Measurements from ENCODE around the gene CARF. TPM values are rescaled to one million over a fixed set of nuclear protein-coding genes. Genes with fewer than 3 reads are reported as not detected.
"Not testable (repeated sequence)": the region's sequence is repeated elsewhere in the genome, so short reads cannot be mapped to it uniquely, and the experiment has no call there.

Gene CARF
- total RNA-seq, 1 experiment from 2014 or later = 4.2 TPM

- ChIA-PET RAD21 (ENCODE audit: low non-redundant PET in 1 of 2, low total read pairs in 2 of 2, uncharacterized antibody in 2 of 2, unreplicated experiment in 2 of 2) (no interaction called here), POLR2A (no interaction called here), CTCF (no interaction called here)
- no peaks in the 10 kb centered on the region for H4K20me1 ChIP-seq (ENCODE audit: insufficient read depth)
- no peaks in the 10 kb centered on the region for H3K27me3 ChIP-seq (ENCODE audit: insufficient read depth, low read length)
- H3K36me3 ChIP-seq (ENCODE audit: control insufficient read depth in 1 of 2, insufficient read depth in 2 of 2, low read length in 2 of 2) = peaks cover 5 to 18% of the 10 kb centered on the region in 2 experiments
- H3K9me2 ChIP-seq (ENCODE audit: insufficient read depth) = no peaks in the 10 kb centered on the region
- H3K79me2 ChIP-seq (ENCODE audit: insufficient read depth, low read length) = peaks cover 71% of the 10 kb centered on the region
- intact Hi-C loops (cut with micrococcal nuclease) = loop anchor here (2.0 kb wide), 1 partner anchor 329 kb away; the partner anchor contains the start of gene CYP20A1
- DNase-seq (ENCODE audit: low read depth, low spot score) (no peak), ATAC-seq (no peak)
- peak overlapping the region; percentile 90 to 94; a peak in 3 of 4 replicates for H3K4me3 ChIP-seq (replicated peaks in 1 of 2; ENCODE audit: low read depth in 1 of 2, low read length in 2 of 2)
- no peak overlapping the region for H3K9ac ChIP-seq (ENCODE audit: low read length)
- H3K4me2 ChIP-seq (ENCODE audit: low read length) = peak overlapping the region; percentile 83
- H3K27ac ChIP-seq (ENCODE audit: low read depth, low read length) = no peak overlapping the region
- BruUV-seq (replicated peaks) = no TSS peak
- no peak overlapping the region for H2AFZ ChIP-seq (ENCODE audit: low read depth, low read length, poor library complexity, severe bottlenecking)
- peaks cover 0 to 10% of the 10 kb centered on the region in 2 experiments; a peak in 2 of 4 replicates for H3K4me1 ChIP-seq (ENCODE audit: control insufficient read depth in 1 of 2, insufficient read depth in 2 of 2, low read length in 2 of 2)
- H3K9me3 ChIP-seq (ENCODE audit: control insufficient read depth in 1 of 2, insufficient read depth in 1 of 2, low read depth in 1 of 2, low read length in 2 of 2) = no peaks in the 10 kb centered on the region; a peak in 1 of 4 replicates
- TF ChIP-seq ZNF274 (IDR thresholded peaks at IDR 0.05; ENCODE audit: low read depth, low read length) = no peak
- TF ChIP-seq RAD21 (IDR thresholded peaks at IDR 0.05; ENCODE audit: low read depth) = no peak
- no peak for TF ChIP-seq MAX (IDR thresholded peaks at IDR 0.05)
- TF ChIP-seq CEBPB (IDR thresholded peaks at IDR 0.05; ENCODE audit: low read depth) = no peak
- TF ChIP-seq YY1 (IDR thresholded peaks at IDR 0.05; ENCODE audit: extremely low read depth, insufficient replicate concordance, low read depth, low read length) = no peak
- TF ChIP-seq, protein P1, sequence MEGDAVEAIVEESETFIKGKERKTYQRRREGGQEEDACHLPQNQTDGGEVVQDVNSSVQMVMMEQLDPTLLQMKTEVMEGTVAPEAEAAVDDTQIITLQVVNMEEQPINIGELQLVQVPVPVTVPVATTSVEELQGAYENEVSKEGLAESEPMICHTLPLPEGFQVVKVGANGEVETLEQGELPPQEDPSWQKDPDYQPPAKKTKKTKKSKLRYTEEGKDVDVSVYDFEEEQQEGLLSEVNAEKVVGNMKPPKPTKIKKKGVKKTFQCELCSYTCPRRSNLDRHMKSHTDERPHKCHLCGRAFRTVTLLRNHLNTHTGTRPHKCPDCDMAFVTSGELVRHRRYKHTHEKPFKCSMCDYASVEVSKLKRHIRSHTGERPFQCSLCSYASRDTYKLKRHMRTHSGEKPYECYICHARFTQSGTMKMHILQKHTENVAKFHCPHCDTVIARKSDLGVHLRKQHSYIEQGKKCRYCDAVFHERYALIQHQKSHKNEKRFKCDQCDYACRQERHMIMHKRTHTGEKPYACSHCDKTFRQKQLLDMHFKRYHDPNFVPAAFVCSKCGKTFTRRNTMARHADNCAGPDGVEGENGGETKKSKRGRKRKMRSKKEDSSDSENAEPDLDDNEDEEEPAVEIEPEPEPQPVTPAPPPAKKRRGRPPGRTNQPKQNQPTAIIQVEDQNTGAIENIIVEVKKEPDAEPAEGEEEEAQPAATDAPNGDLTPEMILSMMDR (IDR thresholded peaks at IDR 0.05 in 2 of 3, conservative IDR thresholded peaks at IDR 0.05 in 1 of 3; ENCODE audit: borderline replicate concordance in 1 of 3, insufficient read depth in 1 of 3, low read depth in 2 of 3, low read length in 2 of 3) = no peak
- TF ChIP-seq SP1 (IDR thresholded peaks at IDR 0.05; ENCODE audit: low read depth) = no peak
- no peak for TF ChIP-seq SIN3A (IDR thresholded peaks at IDR 0.05; ENCODE audit: low read depth)
- TF ChIP-seq EGR1 (IDR thresholded peaks at IDR 0.05; ENCODE audit: low read depth) = no peak
- TF ChIP-seq ZBTB33 (IDR thresholded peaks at IDR 0.05; ENCODE audit: extremely low read depth, insufficient replicate concordance, low read length) = no peak
- TF ChIP-seq ELF1 (IDR thresholded peaks at IDR 0.05; ENCODE audit: borderline replicate concordance, low read depth) = no peak
These were observed 2.5 kb upstream of the CARF start for GRCh38 chr2:202909394-202910192.

DNA sequence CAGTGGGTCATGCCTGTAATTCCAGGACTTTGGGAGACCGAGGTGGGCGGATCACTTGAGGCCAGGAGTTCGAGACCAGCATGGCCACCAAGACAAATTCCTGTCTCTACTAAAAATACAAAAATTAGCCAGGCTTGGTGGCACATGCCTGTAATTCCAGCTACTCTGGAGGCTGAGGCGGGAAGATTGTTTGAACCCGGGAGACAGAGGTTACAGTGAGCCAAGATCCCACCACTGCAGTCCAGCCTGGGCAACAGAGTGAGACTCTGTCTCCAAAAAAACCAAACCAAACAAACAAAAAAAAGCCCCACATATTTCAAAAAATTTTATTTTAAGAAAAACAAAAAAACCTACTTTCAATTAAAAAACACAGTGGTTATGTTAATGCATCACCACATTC lies 1.8 kb upstream of the CARF start:
- H3K4me3 ChIP-seq (replicated peaks in 1 of 2; ENCODE audit: low read depth in 1 of 2, low read length in 2 of 2) = peak overlapping the region; percentile 90 to 94
- H3K9me3 ChIP-seq (ENCODE audit: control insufficient read depth in 1 of 2, insufficient read depth in 1 of 2, low read depth in 1 of 2, low read length in 2 of 2); H3K9me2 ChIP-seq (ENCODE audit: insufficient read depth); ATAC-seq; H3K27ac ChIP-seq (ENCODE audit: low read depth, low read length); H3K4me1 ChIP-seq (ENCODE audit: control insufficient read depth in 1 of 2, insufficient read depth in 2 of 2, low read length in 2 of 2); H4K20me1 ChIP-seq (ENCODE audit: insufficient read depth); H3K27me3 ChIP-seq (ENCODE audit: insufficient read depth, low read length); POLR2A ChIA-PET; BruUV-seq (replicated peaks); CTCF ChIA-PET; RAD21 ChIA-PET (ENCODE audit: low non-redundant PET in 1 of 2, low total read pairs in 2 of 2, uncharacterized antibody in 2 of 2, unreplicated experiment in 2 of 2); H2AFZ ChIP-seq (ENCODE audit: low read depth, low read length, poor library complexity, severe bottlenecking); DNase-seq (ENCODE audit: low read depth, low spot score): not testable (repeated sequence)
- peaks cover 5 to 13% of the 10 kb centered on the region in 2 experiments for H3K36me3 ChIP-seq (ENCODE audit: control insufficient read depth in 1 of 2, insufficient read depth in 2 of 2, low read length in 2 of 2)
- H3K9ac ChIP-seq (ENCODE audit: low read length) = peak overlapping the region; percentile 91
- intact Hi-C loops (cut with micrococcal nuclease) = loop anchor here (2.0 kb wide), 1 partner anchor 329 kb away; the partner anchor contains the start of gene CYP20A1
- peak overlapping the region; percentile 83 for H3K4me2 ChIP-seq (ENCODE audit: low read length)
- peaks cover 64% of the 10 kb centered on the region for H3K79me2 ChIP-seq (ENCODE audit: insufficient read depth, low read length)
